ENCODE data around the gene C1orf167. TPM values are rescaled to one million over a fixed set of nuclear protein-coding genes. Genes with fewer than 3 reads are reported as not detected.

C1orf167 gene
- total RNA-seq, 1 experiment from 2014 or later: 0.39 TPM

- Histone ChIP-seq H3T11ph (ENCODE audit: low read length) (no peak overlapping the region), H2AFZ (ENCODE audit: low read length) (no peak overlapping the region), H2BK5ac (ENCODE audit: insufficient read length, low read length) (no peak overlapping the region), H3K4me2 (ENCODE audit: insufficient read depth, insufficient read length, low read length) (no peak overlapping the region), H4K20me1 (ENCODE audit: control insufficient read depth, insufficient read depth, insufficient read length) (no peaks in the 10 kb centered on the region), H4K5ac (ENCODE audit: insufficient read length, low read depth, low read length) (no peak overlapping the region), H3K4me1 (ENCODE audit: insufficient read depth, low read length) (no peaks in the 10 kb centered on the region), H2BK15ac (ENCODE audit: low read depth, low read length) (no peak overlapping the region), H2BK20ac (ENCODE audit: low read depth, low read length, poor library complexity, severe bottlenecking) (no peak overlapping the region), H3K56ac (ENCODE audit: insufficient read length, low read depth, low read length) (no peak overlapping the region), H3K4ac (ENCODE audit: low read depth, low read length) (no peak overlapping the region), H4K91ac (ENCODE audit: insufficient read length, low read depth, low read length) (no peak overlapping the region), H2AK5ac (ENCODE audit: insufficient read length, low read length) (no peak overlapping the region), H3K18ac (ENCODE audit: insufficient read length, low read depth, low read length) (no peak overlapping the region), H3K79me1 (ENCODE audit: insufficient read depth, low read depth, low read length, poor library complexity, severe bottlenecking) (no peaks in the 10 kb centered on the region), H3K27me3 (ENCODE audit: insufficient read depth, low read length) (no peaks in the 10 kb centered on the region), H3K9ac (ENCODE audit: extremely low read depth, insufficient read length, low read length) (no peak overlapping the region), H3K23me2 (ENCODE audit: insufficient read length, low read depth, low read length, poor library complexity, severe bottlenecking) (no peaks in the 10 kb centered on the region), H3K9me3 (ENCODE audit: control insufficient read depth, low read depth, low read length) (no peaks in the 10 kb centered on the region), H3K79me2 (ENCODE audit: insufficient read depth, low read length) (no peaks in the 10 kb centered on the region), H3K14ac (ENCODE audit: insufficient read depth, low read length) (no peak overlapping the region), H3K27ac (ENCODE audit: insufficient read length, low read depth, low read length) (no peak overlapping the region), H3K23ac (ENCODE audit: insufficient read length, low read depth, low read length) (no peak overlapping the region), H4K8ac (replicated peaks; ENCODE audit: insufficient read length, low read depth, low read length) (no peak overlapping the region), H2BK12ac (ENCODE audit: insufficient read length, low read depth, low read length) (no peak overlapping the region), H2BK120ac (ENCODE audit: low read depth, low read length, poor library complexity, severe bottlenecking) (no peak overlapping the region)
- Mint-ChIP-seq H3K36me3 (ENCODE audit: insufficient read depth in 1 of 3, low read depth in 3 of 3) (no peaks in the 10 kb centered on the region), H3K4me1 (peaks cover 2 to 8% of the 10 kb centered on the region in 2 experiments; a peak in 3 of 4 replicates), H3K4me3 (no peak overlapping the region), H3K27me3 (ENCODE audit: low read depth) (peaks cover 35% of the 10 kb centered on the region), H3K27ac (no peak overlapping the region; a peak in 1 of 7 replicates), H3K9me3 (no peaks in the 10 kb centered on the region; a peak in 1 of 5 replicates)
- DNase-seq: no peak
- TF ChIP-seq CTCF (conservative IDR thresholded peaks at IDR 0.05): no peak
- WGBS (ENCODE audit: extremely low coverage, insufficient read length, low lambda C conversion rate): no CpG with 5 or more reads among the region's 16 CpGs
These were observed 6.1 kb downstream of the C1orf167 start for GRCh38 chr1:11767922-11768704.
